Activated naive CD4-positive, alpha-beta T cell treated with anti-CD3 and anti-CD28 coated beads, Interleukin-2, amount 50 U/mL, for 24 hours (primary cell): ENCODE results near the gene PIEZO2.
"Not testable (repeated sequence)": the region's sequence is repeated elsewhere in the genome, so short reads cannot be mapped to it uniquely, and the experiment has no call there.

Experiments used
- H3K27ac Mint-ChIP-seq: one replicate; pipeline ENCODE4 v1.8.0; 2021; ENCODE audit warnings: mild to moderate bottlenecking, mixed read lengths
- H3K27me3 Mint-ChIP-seq: one replicate; pipeline ENCODE4 v1.8.0; 2021; ENCODE audit warnings: mixed read lengths
- H3K36me3 Mint-ChIP-seq: one replicate; pipeline ENCODE4 v1.8.0; 2021; ENCODE audit warnings: mixed read lengths
- H3K4me1 Mint-ChIP-seq: one replicate; pipeline ENCODE4 v1.8.0; 2021; ENCODE audit warnings: mixed read lengths
- H3K4me3 Mint-ChIP-seq: one replicate; pipeline ENCODE4 v1.8.0; 2021; ENCODE audit warnings: mild to moderate bottlenecking, mixed read lengths
- H3K9me3 Mint-ChIP-seq: one replicate; pipeline ENCODE4 v1.8.0; 2021; ENCODE audit warnings: mixed read lengths

Gene PIEZO2

GRCh38 chr18:11149441-11150270 lies at the start of gene PIEZO2:
TSS of gene PIEZO2 (minus strand) at chr18:11149569. CDS start at chr18:11148588, 981 bp downstream.
- no peaks in the 10 kb centered on the region for H3K4me1 Mint-ChIP-seq
- no peaks in the 10 kb centered on the region for H3K9me3 Mint-ChIP-seq
- H3K4me3 Mint-ChIP-seq, result no peak within 1 kb of the TSS
- no peak within 1 kb of the TSS for H3K27ac Mint-ChIP-seq
- H3K36me3 Mint-ChIP-seq, result no peaks in the 10 kb centered on the region
- peaks cover 24% of the 10 kb centered on the region for H3K27me3 Mint-ChIP-seq

- Mint-ChIP-seq H3K36me3 (no peaks in the 10 kb centered on the region), H3K27ac (no peak overlapping the region), H3K4me1 (no peaks in the 10 kb centered on the region), H3K9me3 (no peaks in the 10 kb centered on the region), H3K27me3 (no peaks in the 10 kb centered on the region), H3K4me3 (no peak overlapping the region)
These were observed 34.3 kb upstream of the PIEZO2 start for GRCh38 chr18:11183637-11184036.

DNA sequence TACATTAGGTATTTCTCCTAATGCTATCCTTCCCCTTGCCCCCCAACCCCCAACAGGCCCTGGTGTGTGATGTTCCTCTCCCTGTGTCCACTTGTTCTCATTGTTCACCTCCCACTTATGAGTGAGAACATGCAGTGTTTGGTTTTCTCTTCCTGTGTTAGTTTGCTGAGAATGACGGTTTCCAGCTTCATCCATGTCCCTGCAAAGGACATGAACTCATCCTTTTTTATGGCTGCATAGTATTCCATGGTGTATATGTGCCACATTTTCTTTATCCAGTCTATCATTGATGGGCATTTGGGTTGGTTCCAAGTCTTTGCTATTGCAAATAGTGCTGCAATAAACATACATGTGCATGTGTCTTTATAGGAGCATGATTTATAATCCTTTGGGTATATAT lies 32.3 kb upstream of the PIEZO2 start:
- not testable (repeated sequence) for H3K36me3 Mint-ChIP-seq, H3K27ac Mint-ChIP-seq, H3K4me3 Mint-ChIP-seq, H3K9me3 Mint-ChIP-seq, H3K4me1 Mint-ChIP-seq, H3K27me3 Mint-ChIP-seq

DNA sequence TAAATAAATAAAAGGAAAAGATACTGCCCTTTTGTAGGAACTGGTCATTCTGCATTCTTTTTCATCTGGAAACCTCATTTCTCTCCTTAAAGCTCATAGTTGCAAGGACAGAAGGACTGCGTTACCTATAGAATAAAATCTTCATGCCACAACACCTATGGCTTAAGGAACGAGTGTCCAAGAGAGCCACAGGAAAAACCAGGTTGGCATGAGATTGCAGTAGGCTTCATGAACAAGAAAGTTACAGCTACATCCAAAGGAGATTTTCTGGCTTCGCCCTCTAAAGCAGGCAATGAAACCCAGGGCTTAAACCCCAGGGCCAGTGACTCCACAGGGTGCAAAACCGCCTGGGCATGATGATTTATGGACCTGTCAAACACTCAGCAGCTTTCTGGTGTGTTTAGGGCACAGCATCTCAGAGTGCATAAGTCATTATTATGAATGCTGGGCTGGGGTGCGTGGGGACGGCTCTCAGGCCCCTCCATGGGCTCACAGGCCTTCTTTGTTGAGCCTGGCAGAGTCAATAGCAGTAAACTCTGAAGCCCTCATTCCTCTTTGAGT lies 30.7 kb upstream of the PIEZO2 start:
- no peaks in the 10 kb centered on the region for H3K27me3 Mint-ChIP-seq
- no peaks in the 10 kb centered on the region for H3K9me3 Mint-ChIP-seq
- H3K4me1 Mint-ChIP-seq, result no peaks in the 10 kb centered on the region
- H3K36me3 Mint-ChIP-seq, result no peaks in the 10 kb centered on the region
- no peak overlapping the region for H3K27ac Mint-ChIP-seq
- no peak overlapping the region for H3K4me3 Mint-ChIP-seq

DNA sequence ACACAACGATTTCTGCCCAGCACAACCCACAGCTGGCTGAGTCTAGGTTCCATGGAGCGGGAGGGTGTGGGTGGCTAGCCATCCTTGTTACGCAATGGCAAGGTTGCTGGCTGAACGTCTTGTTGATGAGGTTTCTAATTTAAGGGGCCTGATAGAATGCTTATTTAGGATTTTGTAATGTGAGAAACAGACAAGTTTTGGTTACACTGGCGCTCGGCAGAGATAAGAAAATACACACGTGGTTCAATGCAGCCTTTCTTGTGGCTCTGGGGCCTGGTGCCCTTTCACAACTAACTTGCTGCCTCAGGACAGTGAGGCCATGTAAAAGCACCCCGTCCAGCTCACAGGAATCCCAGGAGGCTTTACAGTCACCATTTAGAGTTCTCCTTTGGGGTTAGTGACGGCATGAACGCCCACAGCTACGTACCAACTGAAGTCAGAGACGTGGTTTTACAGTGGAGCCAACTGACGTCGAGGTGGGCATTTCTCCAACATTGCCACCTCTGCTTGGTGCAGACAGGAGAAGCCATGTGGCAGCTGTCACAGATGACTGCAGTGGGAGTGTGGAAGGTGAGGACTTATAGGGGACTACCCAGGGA lies 29.7 kb upstream of the PIEZO2 start:
- H3K9me3 Mint-ChIP-seq, result no peaks in the 10 kb centered on the region
- H3K4me1 Mint-ChIP-seq, result no peaks in the 10 kb centered on the region
- no peaks in the 10 kb centered on the region for H3K27me3 Mint-ChIP-seq
- no peaks in the 10 kb centered on the region for H3K36me3 Mint-ChIP-seq
- H3K4me3 Mint-ChIP-seq, result no peak overlapping the region
- no peak overlapping the region for H3K27ac Mint-ChIP-seq

DNA sequence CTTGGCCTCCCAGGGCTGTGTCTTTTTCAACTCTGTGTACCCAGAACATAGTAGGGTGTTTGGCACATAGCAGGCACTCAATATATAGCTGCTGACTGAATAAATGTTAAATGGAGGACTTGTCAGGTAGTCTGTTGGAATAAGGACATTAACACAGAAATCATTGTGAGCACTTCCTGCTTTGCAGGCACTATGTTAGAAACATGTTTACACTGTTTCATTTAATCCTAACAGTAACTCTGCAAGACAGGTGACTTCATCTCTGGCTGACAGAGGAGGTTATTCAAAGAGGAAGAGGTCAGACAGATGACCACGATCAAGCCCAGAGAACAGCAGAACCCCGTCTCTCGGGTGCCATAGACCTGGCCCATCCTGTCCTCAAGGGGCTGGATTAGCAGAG lies 28.0 kb upstream of the PIEZO2 start:
- Mint-ChIP-seq H3K4me3 (no peak overlapping the region), H3K4me1 (no peaks in the 10 kb centered on the region), H3K27ac (no peak overlapping the region), H3K36me3 (no peaks in the 10 kb centered on the region), H3K9me3 (no peaks in the 10 kb centered on the region), H3K27me3 (no peaks in the 10 kb centered on the region)

DNA sequence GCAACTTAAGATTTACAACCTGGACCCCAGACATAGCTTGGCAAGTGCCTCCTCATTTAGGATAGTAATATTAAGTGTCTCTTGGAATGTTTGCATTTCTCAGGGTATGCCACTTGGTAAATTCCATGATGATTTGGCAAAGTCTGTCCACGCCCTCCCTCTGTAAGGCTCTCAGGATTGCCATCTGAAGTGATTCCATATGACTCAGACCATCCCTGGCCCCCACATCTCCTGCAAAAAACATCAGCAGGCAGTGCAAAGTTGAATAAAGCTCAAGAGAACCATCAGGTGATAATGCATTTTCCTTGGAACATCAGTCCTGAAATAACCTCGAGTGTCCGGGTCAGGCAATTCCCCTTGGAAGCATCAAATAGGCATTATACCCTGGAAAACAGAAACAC lies 27.1 kb upstream of the PIEZO2 start:
- Mint-ChIP-seq H3K27ac (no peak overlapping the region), H3K4me1 (no peaks in the 10 kb centered on the region), H3K36me3 (no peaks in the 10 kb centered on the region), H3K9me3 (no peaks in the 10 kb centered on the region), H3K27me3 (no peaks in the 10 kb centered on the region), H3K4me3 (no peak overlapping the region)

DNA sequence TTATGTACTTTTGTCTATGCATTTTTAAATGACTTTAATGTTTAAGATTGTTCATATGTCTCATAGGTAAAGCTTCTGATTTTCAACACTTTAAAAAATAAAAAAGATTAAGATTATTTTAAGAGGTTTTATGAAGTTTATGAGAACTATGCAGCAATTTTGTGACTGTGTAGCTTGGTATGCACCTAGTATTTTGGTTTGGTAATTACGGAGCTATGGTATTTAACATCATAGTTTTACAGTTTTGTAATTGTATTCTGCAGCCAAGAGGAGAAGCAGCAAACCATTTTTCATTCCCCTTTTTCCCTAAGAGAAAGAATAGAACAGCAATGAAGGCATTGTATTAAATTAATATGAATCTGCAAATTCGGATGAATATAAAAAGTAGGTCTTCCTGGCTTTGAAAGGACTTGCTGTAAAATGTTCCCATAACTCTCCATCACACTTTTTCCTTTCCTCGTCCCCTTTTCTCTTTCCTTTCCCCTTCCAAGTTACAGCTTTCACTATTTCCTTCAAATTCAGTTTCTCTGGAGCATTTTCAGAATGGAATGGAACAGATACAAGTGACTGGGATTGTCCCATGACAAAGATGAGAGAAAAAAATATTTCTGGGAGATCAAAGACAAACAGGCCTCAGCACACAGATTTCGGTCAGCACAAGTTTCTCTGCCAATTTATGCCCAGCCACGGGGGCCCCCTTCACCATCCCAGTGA lies 26.1 kb upstream of the PIEZO2 start:
- Mint-ChIP-seq H3K27me3 (no peaks in the 10 kb centered on the region), H3K4me3 (no peak overlapping the region), H3K27ac (no peak overlapping the region), H3K36me3 (no peaks in the 10 kb centered on the region), H3K4me1 (no peaks in the 10 kb centered on the region), H3K9me3 (no peaks in the 10 kb centered on the region)

- not testable (repeated sequence) for H3K4me3 Mint-ChIP-seq, H3K36me3 Mint-ChIP-seq, H3K27me3 Mint-ChIP-seq, H3K9me3 Mint-ChIP-seq, H3K27ac Mint-ChIP-seq, H3K4me1 Mint-ChIP-seq
These were observed 24.8 kb upstream of the PIEZO2 start for GRCh38 chr18:11174179-11174578.

GRCh38 chr18:11167778-11168177 lies 18.4 kb upstream of the PIEZO2 start:
- no peak overlapping the region for H3K4me3 Mint-ChIP-seq
- H3K9me3 Mint-ChIP-seq, result no peaks in the 10 kb centered on the region
- no peak overlapping the region for H3K27ac Mint-ChIP-seq
- no peaks in the 10 kb centered on the region for H3K36me3 Mint-ChIP-seq
- H3K27me3 Mint-ChIP-seq, result peaks cover 2% of the 10 kb centered on the region
- no peaks in the 10 kb centered on the region for H3K4me1 Mint-ChIP-seq

DNA sequence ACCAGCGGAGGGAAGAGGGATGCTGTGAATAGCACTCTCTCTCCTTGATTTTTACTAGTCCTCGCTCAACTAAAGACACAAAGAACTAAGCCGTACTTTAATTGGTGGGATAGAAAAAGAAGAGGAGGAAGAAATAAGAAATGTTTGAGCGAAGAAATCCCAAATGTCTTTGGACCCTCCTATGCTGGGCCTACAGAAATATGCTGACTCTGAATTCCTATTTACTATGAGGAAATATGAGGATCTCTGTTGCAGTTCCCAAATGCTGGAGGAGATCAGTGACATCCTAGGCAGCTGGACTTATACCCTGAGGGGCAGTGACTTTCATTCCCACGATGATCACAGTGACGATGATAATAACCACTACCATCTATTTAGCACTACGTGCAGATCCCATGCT lies 16.6 kb upstream of the PIEZO2 start:
- H3K36me3 Mint-ChIP-seq, result no peaks in the 10 kb centered on the region
- peaks cover 2% of the 10 kb centered on the region for H3K27me3 Mint-ChIP-seq
- no peak overlapping the region for H3K4me3 Mint-ChIP-seq
- no peaks in the 10 kb centered on the region for H3K9me3 Mint-ChIP-seq
- no peak overlapping the region for H3K27ac Mint-ChIP-seq
- no peaks in the 10 kb centered on the region for H3K4me1 Mint-ChIP-seq

DNA sequence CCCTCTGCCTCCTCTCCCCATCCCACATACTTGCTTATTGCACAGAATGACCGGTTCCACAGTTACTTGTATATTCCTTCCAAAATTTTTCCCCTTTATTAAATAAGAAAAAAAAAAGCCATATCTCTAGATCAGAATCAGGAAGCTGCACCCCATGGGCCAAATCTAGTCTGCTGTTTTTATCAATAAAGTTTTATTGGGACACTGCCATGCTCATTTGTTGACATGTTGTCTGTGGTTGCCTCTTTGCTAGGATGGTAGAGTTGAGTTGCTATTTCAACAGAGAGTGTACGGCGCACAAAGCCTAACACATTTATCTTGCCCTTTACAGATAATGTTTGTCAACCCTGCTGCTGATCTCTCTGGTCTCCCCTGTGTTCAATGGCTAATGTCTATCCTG lies 15.8 kb upstream of the PIEZO2 start:
- Mint-ChIP-seq H3K27me3 (peaks cover 2% of the 10 kb centered on the region), H3K36me3 (no peaks in the 10 kb centered on the region), H3K27ac (no peak overlapping the region)

DNA sequence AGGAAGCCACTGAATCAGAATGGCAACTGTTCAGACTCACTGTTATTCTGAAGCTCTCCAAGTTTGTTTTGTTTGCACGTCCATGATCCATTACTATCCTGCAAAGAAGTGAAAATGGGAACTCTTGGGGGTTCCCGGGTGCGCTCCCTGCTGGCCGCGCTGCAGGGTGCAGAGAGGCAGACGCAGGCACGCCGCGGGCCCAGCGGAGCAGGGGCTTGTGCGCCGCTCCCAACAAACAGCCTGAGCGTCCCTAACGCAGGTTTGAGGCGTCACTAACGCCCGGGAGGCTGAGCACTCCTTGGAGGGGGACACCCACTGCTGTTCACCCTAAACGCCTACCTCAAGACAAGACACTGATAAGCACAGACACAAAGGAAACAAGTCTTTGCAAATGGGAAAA lies 14.3 kb upstream of the PIEZO2 start:
- Mint-ChIP-seq H3K9me3 (no peaks in the 10 kb centered on the region), H3K4me3 (no peak overlapping the region), H3K27me3 (peaks cover 1% of the 10 kb centered on the region), H3K27ac (no peak overlapping the region), H3K36me3 (no peaks in the 10 kb centered on the region), H3K4me1 (no peaks in the 10 kb centered on the region)

More for the DNA sequence above, 15.8 kb upstream of the PIEZO2 start:
- Mint-ChIP-seq H3K4me3 (no peak overlapping the region), H3K9me3 (no peaks in the 10 kb centered on the region), H3K4me1 (no peaks in the 10 kb centered on the region)

- H3K4me3 Mint-ChIP-seq, result no peak overlapping the region
- H3K9me3 Mint-ChIP-seq, result no peaks in the 10 kb centered on the region
- no peaks in the 10 kb centered on the region for H3K4me1 Mint-ChIP-seq
- no peak overlapping the region for H3K27ac Mint-ChIP-seq
- peaks cover 1% of the 10 kb centered on the region for H3K27me3 Mint-ChIP-seq
- no peaks in the 10 kb centered on the region for H3K36me3 Mint-ChIP-seq
These were observed 13.5 kb upstream of the PIEZO2 start for GRCh38 chr18:11162889-11163288.

- Mint-ChIP-seq H3K9me3 (no peaks in the 10 kb centered on the region), H3K27me3 (peaks cover 1% of the 10 kb centered on the region), H3K27ac (no peak overlapping the region), H3K4me3 (no peak overlapping the region), H3K4me1 (no peaks in the 10 kb centered on the region), H3K36me3 (no peaks in the 10 kb centered on the region)
These were observed 13.1 kb upstream of the PIEZO2 start for GRCh38 chr18:11162462-11162861.

- H3K36me3 Mint-ChIP-seq, result no peaks in the 10 kb centered on the region
- no peak overlapping the region for H3K27ac Mint-ChIP-seq
- no peaks in the 10 kb centered on the region for H3K27me3 Mint-ChIP-seq
- no peak overlapping the region for H3K4me3 Mint-ChIP-seq
- H3K4me1 Mint-ChIP-seq, result no peaks in the 10 kb centered on the region
- H3K9me3 Mint-ChIP-seq, result no peaks in the 10 kb centered on the region
These were observed 10.9 kb upstream of the PIEZO2 start for GRCh38 chr18:11160313-11160712.
